ENCODE measurements around the gene CBFB. TPM values are rescaled to one million over a fixed set of nuclear protein-coding genes. Genes with fewer than 3 reads are reported as not detected.

Gene CBFB
- total and polyA plus RNA-seq, 2 of the 4 experiments (the other 2 are of a cell fraction) = 44.2 to 48.0 TPM

GRCh38 chr16:66986559-66986958, 42.4 kb upstream of the CBFB start:
- peaks cover 4% of the 10 kb centered on the region; the same call in 1 of the 2 replicates for H3K9me1 ChIP-seq (ENCODE audit: insufficient read depth, low read length)
- in situ Hi-C loops (cut with MboI; ENCODE audit: low sequenced_read_pairs) = no loop called here
- H4K8ac ChIP-seq (ENCODE audit: low read depth in 2 of 2, low read length in 2 of 2) = no peak overlapping the region
- CTCF ChIA-PET = no interaction called here
- BruUV-seq (replicated peaks) = no TSS peak
- H3K9ac ChIP-seq (ENCODE audit: low read depth, low read length) = no peak overlapping the region
- no peak overlapping the region for H2AK9ac ChIP-seq (replicated peaks; ENCODE audit: low read depth, low read length, poor library complexity)
- H2BK120ac ChIP-seq (ENCODE audit: low read depth, low read length) = no peak overlapping the region
- H3K36me3 ChIP-seq (ENCODE audit: control insufficient read depth, insufficient read depth, low read length) = no peaks in the 10 kb centered on the region
- no peak overlapping the region for H2AFZ ChIP-seq (replicated peaks; ENCODE audit: low read length, poor library complexity)
- H3K27me3 ChIP-seq (ENCODE audit: control insufficient read depth, insufficient read depth, low read length) = 0 out of 2 replicates have a peak, but pooled peaks cover 2% of the 10 kb centered on the region
- H3K14ac ChIP-seq (replicated peaks; ENCODE audit: low read depth, low read length) = no peak overlapping the region
- no peak overlapping the region for H4K91ac ChIP-seq (ENCODE audit: insufficient read depth, low read depth, low read length)
- H2BK15ac ChIP-seq (ENCODE audit: low read depth, low read length) = no peak overlapping the region
- intact Hi-C loops (cut with micrococcal nuclease) = no loop called here
- no peak overlapping the region for H3K23ac ChIP-seq (ENCODE audit: low read depth, low read length)
- H3K4me1 ChIP-seq (ENCODE audit: control insufficient read depth, insufficient read depth, low read length) = peaks cover 4% of the 10 kb centered on the region
- H3K4ac ChIP-seq (ENCODE audit: low read depth, low read length) = no peak overlapping the region
- DNase-seq (no peak), ATAC-seq (ENCODE audit: low read depth) (no peak)
- WGBS, 2 experiments (ENCODE audit: extremely low coverage in 2 of 2, insufficient read length in 1 of 2) = 83% methylated on average over 2 of the region's 6 CpGs; no CpG with 5 or more reads in 1 of the 2 experiments
- POLR2A ChIA-PET (ENCODE audit: unreplicated experiment) = no interaction called here
- no peak overlapping the region for H3K56ac ChIP-seq (ENCODE audit: extremely low read depth, insufficient read depth, low read length)
- TF ChIP-seq SMC3 (IDR thresholded peaks at IDR 0.05; ENCODE audit: low read depth, low read length) (no peak), RAD21 (IDR thresholded peaks at IDR 0.05; ENCODE audit: low read length) (no peak), NFE2L2 (IDR thresholded peaks at IDR 0.05; ENCODE audit: low read depth, low read length) (no peak), CHD1 (IDR thresholded peaks at IDR 0.05; ENCODE audit: low read depth, low read length) (no peak), CTCF (conservative IDR thresholded peaks at IDR 0.05; ENCODE audit: low read depth, low read length) (no peak), FOS (IDR thresholded peaks at IDR 0.05; ENCODE audit: low read depth, low read length) (no peak), RFX5 (IDR thresholded peaks at IDR 0.05; ENCODE audit: low read depth, low read length) (no peak), USF2 (IDR thresholded peaks at IDR 0.05; ENCODE audit: low read depth, low read length) (no peak), RCOR1 (IDR thresholded peaks at IDR 0.05; ENCODE audit: insufficient replicate concordance, low read length) (no peak), BHLHE40 (IDR thresholded peaks at IDR 0.05; ENCODE audit: low read depth, low read length) (no peak), MXI1 (IDR thresholded peaks at IDR 0.05; ENCODE audit: borderline replicate concordance, low read depth, low read length) (no peak), POLR2A (IDR thresholded peaks at IDR 0.05; ENCODE audit: low read depth, low read length) (no peak), MAFK (IDR thresholded peaks at IDR 0.05; ENCODE audit: low read depth, low read length) (no peak), ELK1 (IDR thresholded peaks at IDR 0.05; ENCODE audit: borderline replicate concordance, low read depth, low read length) (no peak), MAZ (IDR thresholded peaks at IDR 0.05; ENCODE audit: borderline replicate concordance, low read depth, low read length) (no peak), CEBPB (IDR thresholded peaks at IDR 0.05; ENCODE audit: low read depth, low read length) (no peak)
- no peak overlapping the region for H3K4me3 ChIP-seq (ENCODE audit: insufficient read depth, low read depth, low read length)
- H2BK5ac ChIP-seq (ENCODE audit: low read depth, low read length, poor library complexity, severe bottlenecking) = no peak overlapping the region
- no peak overlapping the region for H2AK5ac ChIP-seq (ENCODE audit: low read depth, low read length)
- H3K27ac ChIP-seq (ENCODE audit: insufficient read depth, low read length) = no peak overlapping the region
- H2BK20ac ChIP-seq (ENCODE audit: low read depth, low read length) = no peak overlapping the region
- no peaks in the 10 kb centered on the region for H3K9me3 ChIP-seq (ENCODE audit: control insufficient read depth, insufficient read depth, low read length)
- H4K5ac ChIP-seq (ENCODE audit: low read depth, low read length) = no peak overlapping the region
- no peak overlapping the region for H3K4me2 ChIP-seq (ENCODE audit: low read depth, low read length)
- dilution Hi-C loops (cut with HindIII; ENCODE audit: low sequenced_read_pairs, unreplicated experiment) = no loop called here
- no peaks in the 10 kb centered on the region for H4K20me1 ChIP-seq (ENCODE audit: insufficient read depth, low read length)
- H3K18ac ChIP-seq (ENCODE audit: low read depth, low read length) = no peak overlapping the region
- no peaks in the 10 kb centered on the region for H3K79me1 ChIP-seq (ENCODE audit: low read depth in 1 of 2, low read length in 2 of 2)

Measured in IMR-90 (cell line).